Left ventricle myocardium superior (tissue), 1 donor: Measurements from ENCODE around the gene TLCD3A. TPM values are rescaled to one million over a fixed set of nuclear protein-coding genes. Genes with fewer than 3 reads are reported as not detected.
"Not testable (repeated sequence)": the region's sequence is repeated elsewhere in the genome, so short reads cannot be mapped to it uniquely, and the experiment has no call there.

Source experiments
- ATAC-seq: fragments of 200-7000 bp; cut with Tn5 transposase; one replicate; pipeline ENCODE4 v1.9.1; 2020; ENCODE audit warnings: mild to moderate bottlenecking, moderate library complexity
- DNase-seq: peaks from one replicate; pipeline ENCODE4 v3.0.0-alpha.2; 2020
- intact Hi-C: fragments of 100-400 bp; cut with micrococcal nuclease; formaldehyde crosslinking; loops from one replicate; pipeline ENCODE4 v1.11.0; 2022
- total RNA-seq: library from RNA; stranded (reverse); fragmentation: NEBNext Ultra II Directional; extraction: Animal tissue kit (Norgen Biotek cat#: 25700); gene quantifications from one replicate; pipeline ENCODE4 v1.2.1, GENCODE V29; 2021
- donor health status: DM: no; HTN: yes; CAD: no; lungs with severe emphysema.

Gene TLCD3A
- total RNA-seq, 1 donor from 2014 or later, result 2.3 TPM

- ATAC-seq (no peak), DNase-seq (no peak)
- intact Hi-C loops, result no loop called here
Observed at GRCh38 chr17:773467-774312, 41.3 kb downstream of the TLCD3A start.

GRCh38 chr17:774313-774584 lies 41.9 kb downstream of the TLCD3A start:
- intact Hi-C loops, result no loop called here
- DNase-seq (no peak), ATAC-seq (no peak)

DNA sequence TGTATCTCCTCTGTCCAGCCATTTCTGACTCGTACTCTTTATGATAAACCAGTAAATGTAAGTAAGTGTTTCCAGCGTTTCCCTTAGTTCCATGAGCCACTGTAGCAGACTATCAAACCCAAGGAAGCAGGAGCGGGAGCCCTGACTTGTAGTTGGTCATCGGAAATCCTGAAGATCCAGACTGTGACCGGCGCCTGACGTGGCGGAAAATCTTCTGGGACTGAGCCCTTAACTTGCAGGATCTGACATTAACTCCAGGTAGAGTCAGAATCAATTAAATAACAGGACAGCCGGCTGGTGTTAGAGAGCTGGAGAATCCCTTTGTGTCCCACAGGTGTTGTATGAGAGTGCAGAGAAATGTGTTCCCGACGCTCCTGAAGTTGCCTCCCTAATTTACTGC lies 45.7 kb downstream of the TLCD3A start:
- DNase-seq (no peak), ATAC-seq (no peak)
- intact Hi-C loops, result no loop called here

- intact Hi-C loops, result no loop called here
- ATAC-seq (peak; percentile 98), DNase-seq (peak; percentile 98)
Observed at GRCh38 chr17:781805-782731, 49.7 kb downstream of the TLCD3A start, which contains the start of the genes GLOD4 and MRM3. GLOD4 (minus strand) TSS chr17:782280; CDS start chr17:782255, 25 bp downstream. MRM3 (plus strand) TSS chr17:782353; CDS start chr17:782379, 26 bp downstream.

- DNase-seq, result no peak
- ATAC-seq, result no peak
- intact Hi-C loops, result no loop called here
Observed at GRCh38 chr17:784143-784542, 51.7 kb downstream of the TLCD3A start.

GRCh38 chr17:785901-786300 lies 53.5 kb downstream of the TLCD3A start:
- intact Hi-C loops, DNase-seq, ATAC-seq: not testable (repeated sequence)

- no peak for ATAC-seq
- DNase-seq, result no peak
- intact Hi-C loops, result no loop called here
Observed at GRCh38 chr17:787641-788221, 55.3 kb downstream of the TLCD3A start.

GRCh38 chr17:788551-788950 lies 56.2 kb downstream of the TLCD3A start:
- no peak for DNase-seq
- intact Hi-C loops, result no loop called here
- no peak for ATAC-seq

DNA sequence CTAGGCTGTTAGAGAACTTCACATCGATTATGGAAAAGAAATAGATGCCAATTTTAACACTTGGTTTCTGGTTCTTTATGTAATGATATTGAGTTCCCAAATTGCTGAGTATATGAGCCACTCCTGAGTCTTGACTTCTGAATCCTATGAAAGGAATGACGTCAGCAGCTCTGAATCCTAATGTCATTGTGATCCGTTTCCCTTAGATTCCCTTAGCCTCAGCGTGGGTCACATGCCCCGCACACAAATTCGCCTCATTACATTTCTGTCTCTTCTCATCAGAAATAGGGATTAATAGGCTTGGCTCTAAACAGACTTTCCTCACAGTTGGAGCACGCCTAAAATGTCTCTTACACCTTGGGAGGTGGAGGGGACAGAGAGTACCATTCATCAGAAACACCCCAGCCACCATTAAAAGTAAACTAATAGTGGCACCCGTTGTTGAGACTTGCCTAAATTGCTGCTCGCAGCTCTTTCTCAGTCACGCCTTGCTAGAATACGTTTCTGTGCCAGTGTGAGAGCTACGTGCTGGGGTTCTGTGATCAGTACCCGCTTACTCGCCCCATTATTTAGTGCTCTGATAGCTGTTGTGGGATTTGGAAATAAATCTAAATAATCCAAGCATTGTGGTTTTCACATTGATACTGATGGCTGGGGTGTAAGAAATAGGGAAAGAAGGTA lies 56.9 kb downstream of the TLCD3A start:
- no peak for ATAC-seq
- no peak for DNase-seq
- intact Hi-C loops, result no loop called here

DNA sequence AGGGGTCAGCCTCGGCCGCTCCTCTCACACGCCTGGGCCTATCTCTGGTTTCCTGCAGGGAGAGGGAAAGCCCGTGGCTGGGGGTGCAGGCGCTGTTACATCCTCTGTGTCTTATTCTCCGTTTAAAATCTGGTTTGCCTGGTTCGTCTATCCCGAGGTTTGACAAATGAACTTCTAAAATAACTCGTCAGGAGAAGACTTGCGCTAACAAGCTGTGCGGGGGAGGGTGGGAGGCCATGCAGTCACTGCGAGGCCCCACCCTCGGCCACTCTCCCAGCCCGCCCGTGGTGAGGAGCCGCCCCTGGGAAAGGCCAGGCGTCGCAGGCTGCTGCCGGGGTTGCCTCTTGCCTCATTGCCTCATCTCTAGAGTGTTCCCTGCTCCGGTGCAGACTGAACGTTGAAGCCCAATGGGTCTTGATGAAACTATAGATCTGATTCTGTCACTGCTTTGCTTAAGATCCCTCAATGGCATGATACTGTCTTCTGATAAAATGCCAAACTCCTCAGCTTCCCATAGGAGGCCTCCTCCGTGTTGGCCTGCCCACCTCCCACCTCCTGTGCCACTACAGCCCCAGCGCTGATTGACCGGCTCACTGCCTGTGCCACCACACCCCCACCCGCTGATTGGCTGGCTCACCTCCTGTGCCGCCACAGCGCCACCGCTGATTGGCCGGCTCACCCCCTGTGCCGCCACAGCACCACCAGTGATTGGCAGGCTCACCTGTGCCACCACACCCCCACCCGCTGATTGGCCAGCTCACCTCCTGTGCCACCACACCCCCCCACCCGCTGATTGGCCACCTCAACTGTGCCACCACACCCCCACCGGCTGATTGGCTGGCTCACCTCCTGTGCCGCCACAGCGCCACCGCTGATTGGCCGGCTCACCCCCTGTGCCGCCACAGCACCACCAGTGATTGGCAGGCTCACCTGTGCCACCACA lies 57.8 kb downstream of the TLCD3A start:
- ATAC-seq (peak; percentile 57), DNase-seq (peak; percentile 66)
- intact Hi-C loops, result loop anchor here (5.0 to 10.0 kb wide), 2 partner anchors 192 to 255 kb away; no protein-coding TSS in a partner anchor

DNA sequence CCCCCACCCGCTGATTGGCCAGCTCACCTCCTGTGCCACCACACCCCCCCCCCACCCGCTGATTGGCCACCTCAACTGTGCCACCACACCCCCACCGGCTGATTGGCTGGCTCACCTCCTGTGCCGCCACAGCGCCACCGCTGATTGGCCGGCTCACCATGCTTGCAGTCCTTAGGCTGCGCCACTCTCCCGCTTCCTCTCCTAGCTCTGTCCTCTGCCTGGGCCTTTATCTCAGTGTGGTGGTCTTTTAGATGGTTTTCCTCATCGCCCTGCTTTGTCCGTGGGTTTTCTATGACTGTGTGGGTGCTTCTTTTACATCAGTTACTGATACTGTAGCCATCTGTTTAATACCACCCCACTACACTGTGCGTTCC lies 58.5 kb downstream of the TLCD3A start:
- intact Hi-C loops, result loop anchor here (5.0 to 10.0 kb wide), 2 partner anchors 191 to 254 kb away; no protein-coding TSS in a partner anchor
- ATAC-seq, result not testable (repeated sequence)
- peak; percentile 56 for DNase-seq

- no peak for ATAC-seq
- intact Hi-C loops, result loop anchor here (5.0 to 10.0 kb wide), 2 partner anchors 190 to 253 kb away; no protein-coding TSS in a partner anchor
- no peak for DNase-seq
Observed at GRCh38 chr17:791829-792228, 59.4 kb downstream of the TLCD3A start.

GRCh38 chr17:792277-792676 lies 59.9 kb downstream of the TLCD3A start:
- ATAC-seq (no peak), DNase-seq (no peak)
- intact Hi-C loops, result loop anchor here (5.0 to 10.0 kb wide), 2 partner anchors 190 to 253 kb away; no protein-coding TSS in a partner anchor

Other genes with a start within 250 kb of the TLCD3A start
- gene VPS53, start 17.8 kb upstream of the TLCD3A start, total RNA-seq, result 35.4 TPM
- 14.1 TPM for gene GEMIN4, start 19.7 kb downstream of the TLCD3A start, total RNA-seq
- 29.9 TPM for gene GLOD4, start 49.7 kb downstream of the TLCD3A start, total RNA-seq
- 22.4 TPM for gene MRM3, start 49.8 kb downstream of the TLCD3A start, total RNA-seq
- 18.9 TPM for gene NXN, start 247.2 kb downstream of the TLCD3A start, total RNA-seq